GF-D8 (cell line): Measurements from ENCODE around the gene NDUFS5.
"Not testable (repeated sequence)": the region's sequence is repeated elsewhere in the genome, so short reads cannot be mapped to it uniquely, and the experiment has no call there.

Experiments used
- DNase-seq: peaks from one replicate; lab custom pipeline; 2025; lab: John Stamatoyannopoulos, UW

Gene NDUFS5

DNA sequence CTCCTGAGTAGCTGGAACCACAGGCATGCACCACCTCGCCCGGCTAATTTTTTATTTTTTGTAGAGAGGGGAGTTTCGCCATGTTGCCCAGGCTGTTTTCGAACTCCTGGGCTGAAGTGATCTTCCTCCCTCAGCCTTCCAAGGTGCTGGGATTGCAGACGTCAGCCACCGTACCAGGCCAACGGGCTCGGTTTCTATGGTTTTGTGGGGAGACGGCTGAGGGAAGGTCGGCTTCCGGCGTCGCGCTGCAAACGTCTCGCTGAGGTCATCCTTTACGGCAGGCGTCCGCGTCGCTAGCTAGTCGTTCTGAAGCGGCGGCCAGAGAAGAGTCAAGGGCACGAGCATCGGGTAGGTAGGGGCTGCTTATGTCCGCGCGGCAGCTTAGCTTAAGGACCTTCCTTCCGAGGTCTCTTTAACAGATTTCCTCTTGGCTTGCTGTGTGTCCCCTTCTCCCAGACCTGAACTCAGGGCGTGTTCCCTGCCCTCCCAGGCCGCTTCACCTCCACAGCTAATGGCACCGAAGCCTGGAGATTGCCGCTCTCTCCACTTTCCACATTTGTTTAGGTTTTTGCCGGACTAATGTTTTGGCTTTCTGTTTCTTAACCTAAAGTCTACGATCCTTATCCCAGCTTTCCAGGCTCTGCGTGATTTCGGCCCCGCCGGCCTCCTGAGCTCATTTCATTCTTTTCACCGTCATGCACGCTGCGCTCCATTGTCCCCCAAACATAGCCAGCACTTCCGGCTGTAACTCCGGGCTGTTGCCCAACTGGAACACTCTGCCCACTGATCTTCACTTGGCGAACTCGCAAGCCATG is at the start of gene NDUFS5:
TSS of gene NDUFS5 (plus strand) at position 300 of the 815 bp plus-strand sequence. CDS start 2,375 bp downstream, outside the sequence.
- peak; percentile 69 for DNase-seq

DNA sequence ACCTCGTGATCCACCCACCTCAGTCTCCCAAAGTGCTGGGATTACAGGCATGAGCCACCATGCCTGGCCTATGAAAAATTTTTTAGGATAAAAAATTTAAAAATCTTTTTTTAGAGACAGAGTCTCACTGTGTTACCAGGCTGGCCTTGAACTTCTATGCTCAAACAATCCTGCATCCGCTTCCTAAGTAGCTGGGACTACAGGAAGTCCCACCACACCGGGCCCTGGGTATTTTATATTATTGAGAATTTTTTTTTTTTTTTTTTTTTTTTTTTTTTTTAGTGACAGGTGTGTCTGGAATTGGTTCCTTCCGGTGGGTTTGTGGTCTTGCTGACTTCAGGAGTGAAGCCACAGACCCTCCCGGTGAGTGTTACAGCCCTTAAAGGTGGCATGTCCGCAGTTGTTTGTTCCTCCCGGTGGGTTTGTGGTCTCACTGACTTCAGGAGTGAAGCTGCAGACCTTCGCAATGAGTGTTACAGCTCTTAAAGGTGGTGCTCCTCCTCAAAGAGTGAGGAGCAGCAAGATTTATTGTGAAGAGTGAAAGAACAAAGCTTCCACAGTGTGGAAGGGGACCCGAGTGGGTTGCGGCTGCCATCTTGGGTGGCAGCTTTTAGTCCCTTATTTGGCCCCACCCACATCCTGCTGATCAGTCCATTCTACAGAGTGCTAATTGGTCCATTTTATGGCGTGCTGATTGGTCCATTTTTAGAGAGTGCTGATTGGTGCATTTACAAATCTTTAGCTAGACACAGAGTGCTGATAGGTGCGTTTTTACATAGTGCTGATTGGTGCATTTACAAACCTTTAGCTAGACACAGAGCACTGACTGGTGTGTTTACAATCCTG is 48.5 kb upstream of the NDUFS5 start:
- not testable (repeated sequence) for DNase-seq

- not testable (repeated sequence) for DNase-seq
Measured at GRCh38 chr1:38978245-38978542, 48.0 kb upstream of the NDUFS5 start.

GRCh38 chr1:38979380-38979779 is 46.8 kb upstream of the NDUFS5 start:
- not testable (repeated sequence) for DNase-seq

DNA sequence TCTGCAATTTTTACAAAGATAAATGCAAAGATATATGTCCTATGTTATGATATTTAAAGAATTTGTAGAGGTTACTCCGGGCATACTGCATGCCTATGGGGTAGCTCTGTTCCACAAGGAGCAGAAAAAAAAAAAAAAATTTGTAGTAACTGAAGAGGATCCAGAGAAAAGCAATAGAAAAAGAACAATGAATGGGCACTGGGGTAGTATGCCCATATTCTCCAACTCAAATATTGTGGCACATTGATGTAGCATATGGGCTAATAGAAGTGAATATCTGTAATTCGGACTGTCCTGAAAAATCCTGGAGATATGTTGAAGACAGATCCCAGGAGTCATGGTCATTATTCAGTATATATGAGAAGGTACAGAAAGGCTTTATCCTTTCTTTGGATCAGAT is 36.2 kb upstream of the NDUFS5 start:
- DNase-seq, result no peak

DNA sequence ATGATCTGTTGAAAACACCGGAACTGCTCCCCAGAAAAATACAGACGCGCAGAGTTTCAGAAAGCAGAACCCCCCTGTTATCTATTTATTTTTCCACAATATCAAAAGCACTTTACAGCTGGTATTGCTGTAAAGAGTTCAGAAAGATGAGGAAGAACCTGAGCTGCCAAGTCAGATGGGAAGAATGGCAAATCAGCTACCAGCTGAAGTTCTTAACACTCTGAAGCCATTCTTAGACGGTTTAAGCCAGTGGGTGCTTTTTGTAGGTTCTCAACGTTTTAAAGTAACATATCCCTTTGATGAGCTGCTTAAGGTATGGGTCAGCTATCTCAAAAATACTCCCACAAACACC is 35.8 kb upstream of the NDUFS5 start:
- DNase-seq, result no peak

GRCh38 chr1:38990738-38991637 is 35.2 kb upstream of the NDUFS5 start, which contains the start of gene AKIRIN1:
TSS of gene AKIRIN1 (plus strand) at chr1:38991276. CDS start at chr1:38991381, 105 bp downstream.
- peak; percentile 84 for DNase-seq

DNA sequence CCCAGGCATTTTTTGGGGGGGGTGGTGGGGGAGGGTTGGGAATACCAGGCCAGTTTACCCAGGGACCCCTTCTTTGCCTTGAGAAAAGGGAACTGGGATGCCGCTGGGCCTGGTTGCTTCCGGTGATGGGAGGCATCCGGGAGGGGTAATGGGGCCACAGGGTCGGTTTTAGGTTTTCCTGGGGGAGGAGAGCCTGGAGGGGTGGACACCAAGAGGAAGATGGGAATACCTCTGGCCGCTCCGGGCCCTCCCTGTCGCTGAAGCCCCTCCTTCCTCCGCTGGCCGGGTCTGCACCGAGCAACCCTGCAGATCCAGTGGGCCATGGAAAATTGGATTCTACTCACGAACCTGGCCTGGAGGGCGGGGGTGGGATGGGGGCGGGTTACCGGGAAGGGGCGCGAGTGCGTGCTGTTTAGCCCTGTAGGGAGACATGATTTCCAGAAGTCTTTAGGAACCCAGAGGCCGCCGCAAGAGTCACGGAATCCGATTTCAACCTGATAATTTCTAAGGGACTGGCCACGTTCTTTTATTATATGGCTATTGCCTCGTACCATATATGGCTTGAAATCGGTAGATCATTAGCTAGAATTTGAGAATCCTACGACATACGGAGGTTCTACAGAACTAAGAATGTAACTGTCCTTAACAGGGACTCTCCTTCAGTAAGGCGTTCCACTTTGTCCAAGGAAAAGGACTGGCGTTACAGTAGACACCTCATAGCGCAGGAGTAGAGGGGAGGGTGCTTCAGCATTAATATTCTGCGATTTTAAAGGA is 34.3 kb upstream of the NDUFS5 start:
- no peak for DNase-seq

GRCh38 chr1:38992412-38993111 is 33.6 kb upstream of the NDUFS5 start:
- no peak for DNase-seq

- no peak for DNase-seq
Measured at GRCh38 chr1:38994196-38994595, 32.0 kb upstream of the NDUFS5 start.

GRCh38 chr1:38997034-38997900 is 28.9 kb upstream of the NDUFS5 start:
- no peak for DNase-seq

DNA sequence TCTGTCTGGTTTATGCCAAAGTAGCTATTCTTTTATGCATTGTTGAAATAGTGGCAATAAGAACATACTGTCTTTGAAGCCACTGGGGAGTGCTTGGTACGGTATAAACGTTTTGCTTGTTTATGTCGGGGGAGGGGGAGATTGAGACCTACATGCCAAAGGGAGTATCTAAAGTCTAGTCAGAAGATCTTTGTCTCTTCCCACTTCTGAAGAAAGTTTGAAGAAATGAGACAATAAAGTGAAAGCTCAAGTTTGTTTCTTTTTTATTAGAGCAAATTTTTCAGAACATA is 28.3 kb upstream of the NDUFS5 start:
- DNase-seq, result no peak

- DNase-seq, result no peak
Measured at GRCh38 chr1:39001516-39002421, 24.4 kb upstream of the NDUFS5 start.

- no peak for DNase-seq
Measured at GRCh38 chr1:39003281-39003680, 22.9 kb upstream of the NDUFS5 start.

GRCh38 chr1:39003794-39004193 is 22.4 kb upstream of the NDUFS5 start:
- DNase-seq, result no peak

- DNase-seq, result no peak
Measured at GRCh38 chr1:39006287-39006686, 19.9 kb upstream of the NDUFS5 start.

DNA sequence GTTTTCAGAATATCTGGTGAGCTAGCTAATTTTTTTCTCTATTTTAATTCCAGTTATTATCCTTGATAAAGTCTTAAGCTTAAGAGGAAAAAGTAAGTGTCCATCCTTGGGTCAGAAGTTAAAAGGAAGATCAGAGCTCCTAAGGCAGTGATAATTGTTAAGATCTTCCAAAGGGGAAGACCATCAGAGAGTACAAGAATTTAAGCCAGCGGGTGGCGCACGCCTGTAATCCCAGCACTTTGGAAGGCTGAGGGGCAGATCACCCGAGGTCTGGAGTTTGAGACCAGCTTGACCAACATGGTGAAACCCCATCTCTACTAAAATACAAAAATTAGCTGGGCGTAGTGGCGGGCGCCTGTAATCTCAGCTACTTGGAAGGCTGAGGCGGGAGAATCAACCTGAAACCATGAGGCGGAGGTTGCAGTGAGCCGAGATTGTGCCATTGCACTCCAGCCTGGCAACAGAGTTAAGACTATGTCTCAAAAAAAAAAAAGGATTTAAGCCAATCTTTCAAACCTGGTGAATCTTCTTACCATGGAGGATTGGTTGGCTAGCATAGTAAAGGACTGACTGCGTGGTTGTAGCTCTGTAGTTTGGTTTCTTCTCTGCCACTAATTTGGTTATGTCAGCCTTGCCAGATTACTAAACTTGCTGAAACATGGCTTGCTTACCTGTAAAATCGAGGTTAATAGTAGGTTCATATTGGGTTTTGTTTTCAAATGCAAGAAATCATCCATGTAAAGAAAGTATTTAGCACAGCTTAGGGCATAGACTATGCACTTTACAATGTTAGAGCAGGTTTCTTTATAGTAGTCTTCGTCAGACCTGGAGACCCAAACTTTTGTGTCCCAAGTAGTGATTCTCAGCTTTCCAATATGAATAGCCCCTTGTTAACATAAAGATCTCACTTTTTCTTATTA is 19.2 kb upstream of the NDUFS5 start:
- DNase-seq, result no peak

DNA sequence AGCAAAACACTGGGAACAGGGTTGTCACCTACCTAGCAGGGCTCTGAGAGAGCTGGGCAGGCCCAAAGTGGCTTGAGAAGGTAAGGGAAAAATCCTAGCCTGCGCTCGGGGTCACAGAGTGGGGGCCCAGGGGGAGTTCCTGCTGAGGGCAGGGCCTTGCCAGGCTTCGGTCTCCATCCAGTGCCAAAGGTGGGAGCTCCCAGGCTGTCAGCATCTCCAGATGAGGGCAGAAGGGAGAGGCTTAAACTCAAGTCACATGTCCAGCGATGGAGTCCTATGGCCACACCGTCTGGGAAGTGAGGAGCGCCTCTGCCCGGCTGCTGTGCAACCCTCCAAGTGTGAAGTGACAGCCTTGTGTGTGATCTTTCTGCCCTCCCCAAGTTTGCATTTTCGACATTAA is 11.2 kb upstream of the NDUFS5 start:
- not testable (repeated sequence) for DNase-seq
